Measurements from ENCODE around the gene GPC5.
A peak's percentile ranks its signal among the peaks of the same experiment; 100 is the strongest.
"Not testable (repeated sequence)": the region's sequence is repeated elsewhere in the genome, so short reads cannot be mapped to it uniquely, and the experiment has no call there.

The GPC5 gene

DNA sequence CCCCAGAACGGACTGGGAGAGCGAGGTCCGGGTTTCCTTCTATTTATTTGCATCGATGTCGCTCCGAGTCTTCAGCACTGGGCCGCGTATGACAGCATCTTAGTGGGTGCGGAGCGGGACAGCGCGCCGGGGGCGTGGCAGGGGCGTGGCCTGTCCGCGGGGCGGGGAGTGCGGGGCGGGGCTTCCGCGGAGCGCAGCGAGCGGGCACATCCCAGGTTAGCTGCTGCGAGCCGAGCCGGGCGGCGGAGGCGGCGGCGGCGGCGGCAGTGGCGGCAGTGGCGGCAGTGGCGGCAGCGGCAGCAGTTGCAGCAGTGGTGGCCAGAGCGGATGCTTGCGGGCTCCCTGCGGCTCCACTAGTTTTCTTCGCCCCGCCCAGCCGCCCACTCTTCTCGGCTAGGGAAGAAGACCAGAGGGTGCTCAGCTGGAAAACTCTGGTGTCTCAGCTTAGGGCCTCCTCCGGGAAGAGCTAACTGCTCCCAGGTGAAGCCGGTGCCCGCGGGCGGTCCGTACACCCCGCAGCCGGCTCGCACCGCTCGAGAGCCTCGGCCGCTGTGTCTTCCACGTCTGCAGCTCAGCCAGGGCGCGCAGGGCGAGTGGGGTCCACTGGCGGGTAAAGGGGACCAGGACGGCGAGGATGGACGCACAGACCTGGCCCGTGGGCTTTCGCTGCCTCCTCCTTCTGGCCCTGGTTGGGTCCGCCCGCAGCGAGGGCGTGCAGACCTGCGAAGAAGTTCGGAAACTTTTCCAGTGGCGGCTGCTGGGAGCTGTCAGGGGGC lies at the start of gene GPC5:
GPC5 (plus strand) TSS at position 209 of the 776 bp plus-strand sequence.
- peak; percentile 79 for DNase-seq (ENCODE audit: low spot score)

DNA sequence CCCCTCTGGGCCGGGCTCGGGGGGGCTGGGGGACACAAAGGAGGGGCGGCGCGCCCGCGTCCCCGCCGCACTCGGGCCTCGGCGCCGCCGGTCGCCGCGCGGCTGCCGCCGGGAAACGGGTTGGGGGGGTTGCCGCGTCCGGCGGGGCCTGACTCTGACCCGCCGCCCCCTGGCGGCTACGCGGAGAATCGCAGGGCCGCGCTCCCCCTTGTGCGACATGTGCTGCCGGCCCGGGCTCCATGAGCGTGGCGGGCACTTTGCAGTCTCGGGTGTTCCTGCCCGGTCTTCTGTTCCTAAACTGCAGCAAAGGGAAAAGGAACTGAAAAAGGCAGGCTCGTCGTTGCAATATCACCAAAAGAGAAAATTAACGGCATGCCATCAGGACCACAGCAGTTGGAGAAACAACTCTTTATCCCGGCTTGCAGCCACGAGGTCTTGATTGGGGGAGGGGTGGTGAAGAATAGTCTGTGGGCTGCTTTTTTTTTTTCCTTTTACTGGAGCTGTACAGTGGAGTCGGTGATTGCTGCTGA lies 49.5 kb upstream of the GPC5 start:
- DNase-seq (ENCODE audit: low spot score) = peak; percentile 90

DNA sequence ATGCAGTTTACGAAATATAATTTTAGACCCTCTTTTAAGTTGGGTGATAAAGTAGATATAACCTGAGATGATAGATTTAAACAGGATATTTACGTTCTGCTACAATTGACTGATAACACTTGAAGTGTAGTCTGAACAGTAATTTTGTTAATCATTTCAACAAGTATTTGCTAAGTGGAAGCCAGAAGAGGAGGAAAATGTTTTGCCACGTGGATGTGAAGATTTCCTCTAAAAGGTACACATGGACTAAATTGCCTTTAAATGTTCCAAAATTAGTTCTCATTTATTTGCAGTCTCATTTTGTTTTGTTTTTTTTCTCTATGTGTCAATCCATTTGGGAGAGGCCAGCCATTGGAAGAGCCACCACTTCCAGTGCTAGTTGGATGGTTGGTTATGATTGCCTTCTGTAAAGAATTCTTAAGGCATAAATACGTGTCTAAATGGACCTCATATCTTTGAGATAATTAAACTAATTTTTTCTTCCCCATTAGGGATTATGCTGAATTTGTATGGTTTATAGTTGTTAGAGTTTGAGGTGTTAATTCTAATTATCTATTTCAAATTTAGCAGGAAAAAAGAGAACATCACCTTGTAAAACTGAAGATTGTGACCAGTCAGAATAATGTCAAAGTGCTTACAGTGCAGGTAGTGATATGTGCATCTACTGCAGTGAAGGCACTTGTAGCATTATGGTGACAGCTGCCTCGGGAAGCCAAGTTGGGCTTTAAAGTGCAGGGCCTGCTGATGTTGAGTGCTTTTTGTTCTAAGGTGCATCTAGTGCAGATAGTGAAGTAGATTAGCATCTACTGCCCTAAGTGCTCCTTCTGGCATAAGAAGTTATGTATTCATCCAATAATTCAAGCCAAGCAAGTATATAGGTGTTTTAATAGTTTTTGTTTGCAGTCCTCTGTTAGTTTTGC lies 48.2 kb upstream of the GPC5 start:
- no peak for DNase-seq (ENCODE audit: low spot score)

DNA sequence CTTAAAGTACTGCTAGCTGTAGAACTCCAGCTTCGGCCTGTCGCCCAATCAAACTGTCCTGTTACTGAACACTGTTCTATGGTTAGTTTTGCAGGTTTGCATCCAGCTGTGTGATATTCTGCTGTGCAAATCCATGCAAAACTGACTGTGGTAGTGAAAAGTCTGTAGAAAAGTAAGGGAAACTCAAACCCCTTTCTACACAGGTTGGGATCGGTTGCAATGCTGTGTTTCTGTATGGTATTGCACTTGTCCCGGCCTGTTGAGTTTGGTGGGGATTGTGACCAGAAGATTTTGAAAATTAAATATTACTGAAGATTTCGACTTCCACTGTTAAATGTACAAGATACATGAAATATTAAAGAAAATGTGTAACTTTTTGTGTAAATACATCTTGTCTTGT lies 47.3 kb upstream of the GPC5 start:
- DNase-seq (ENCODE audit: low spot score) = no peak

DNA sequence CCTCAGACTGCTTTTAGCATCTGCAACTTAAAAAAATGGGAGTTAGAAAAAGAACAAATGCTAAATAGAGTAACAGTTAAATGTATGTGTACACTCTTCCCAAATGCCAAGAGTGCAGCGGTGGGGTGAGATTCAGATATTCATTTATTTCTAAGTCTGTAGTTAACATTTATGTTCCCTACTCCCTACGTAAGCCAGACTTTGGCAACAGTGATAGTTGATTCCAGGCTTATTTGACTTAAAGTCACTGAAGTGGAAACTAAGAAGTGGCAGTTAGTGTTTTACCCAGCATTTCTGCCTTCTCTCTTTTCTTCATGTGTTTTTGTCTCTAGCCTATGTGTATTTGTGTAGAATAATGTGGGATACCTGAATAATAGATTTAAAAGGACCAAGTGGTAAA lies 46.4 kb upstream of the GPC5 start:
- DNase-seq (ENCODE audit: low spot score) = no peak

DNA sequence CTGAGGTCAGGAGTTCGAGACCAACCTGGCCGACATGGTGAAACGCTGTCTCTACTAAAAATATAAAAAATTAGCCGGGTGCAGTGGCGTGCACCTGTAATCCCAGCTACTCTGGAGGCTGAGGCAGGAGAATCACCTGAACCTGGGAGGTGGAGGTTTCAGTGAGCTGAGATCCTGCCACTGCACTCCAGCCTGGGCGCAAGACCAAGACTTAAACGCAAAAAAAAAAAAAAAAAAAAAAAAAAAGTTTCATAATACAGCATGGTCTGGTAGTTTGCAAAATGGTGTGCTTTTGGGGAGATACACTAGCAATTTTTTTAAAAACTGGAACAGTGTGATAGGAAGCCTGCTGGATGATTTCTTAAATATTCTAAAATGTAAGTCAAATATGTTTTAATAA lies 45.5 kb upstream of the GPC5 start:
- not testable (repeated sequence) for DNase-seq (ENCODE audit: low spot score)

DNA sequence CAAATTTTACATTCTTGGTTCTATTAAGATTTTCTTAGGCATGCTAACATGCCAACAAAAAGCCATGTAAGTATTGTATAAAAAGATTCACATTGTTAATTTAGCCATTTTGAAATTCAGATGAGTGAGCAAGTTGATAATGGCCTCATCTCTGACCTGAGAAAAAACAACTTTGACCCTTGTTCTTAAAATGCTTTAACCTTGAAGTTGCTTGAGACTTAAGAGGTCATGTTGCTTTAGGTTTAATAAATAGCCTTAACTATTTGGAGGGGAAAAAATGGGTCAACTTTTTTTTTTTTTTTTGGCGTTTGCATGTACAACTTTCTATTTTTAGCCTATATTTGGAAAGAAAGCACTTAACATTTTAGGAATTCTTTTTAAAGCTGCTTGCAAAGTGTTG lies 44.9 kb upstream of the GPC5 start:
- no peak for DNase-seq (ENCODE audit: low spot score)

DNA sequence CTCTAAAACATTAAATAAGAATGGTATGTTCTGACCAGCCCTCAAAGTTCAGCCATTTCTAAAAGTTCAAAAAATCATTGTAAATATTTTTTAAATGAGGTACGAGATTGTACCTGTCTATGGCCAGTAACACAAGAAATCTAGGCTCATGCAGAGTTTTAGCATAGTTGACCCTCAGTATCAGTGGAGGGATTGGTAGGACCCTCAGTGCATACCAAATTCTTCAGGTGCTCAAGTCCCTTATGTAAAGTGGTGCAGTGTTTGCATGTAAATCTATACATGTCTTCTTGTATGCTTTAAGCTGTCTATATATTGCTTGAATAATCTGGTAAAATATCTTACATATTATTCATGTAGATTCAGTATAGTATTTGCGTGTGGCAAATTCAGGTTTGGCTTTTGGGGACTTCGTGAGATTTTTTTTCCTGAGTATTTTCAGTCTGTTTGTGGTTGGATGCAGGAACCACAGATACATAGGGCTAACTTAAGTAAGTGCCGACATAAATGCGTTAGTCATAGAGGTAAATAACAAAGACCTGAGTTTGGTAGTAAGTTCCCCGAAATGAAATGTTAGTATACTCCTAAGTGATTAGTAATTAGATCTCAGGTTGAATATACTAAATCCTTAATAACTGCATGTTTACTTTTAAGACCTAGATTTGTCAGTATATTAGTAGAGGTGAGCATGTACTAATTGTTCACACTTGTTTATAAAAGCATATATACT lies 43.2 kb upstream of the GPC5 start:
- no peak for DNase-seq (ENCODE audit: low spot score)

DNA sequence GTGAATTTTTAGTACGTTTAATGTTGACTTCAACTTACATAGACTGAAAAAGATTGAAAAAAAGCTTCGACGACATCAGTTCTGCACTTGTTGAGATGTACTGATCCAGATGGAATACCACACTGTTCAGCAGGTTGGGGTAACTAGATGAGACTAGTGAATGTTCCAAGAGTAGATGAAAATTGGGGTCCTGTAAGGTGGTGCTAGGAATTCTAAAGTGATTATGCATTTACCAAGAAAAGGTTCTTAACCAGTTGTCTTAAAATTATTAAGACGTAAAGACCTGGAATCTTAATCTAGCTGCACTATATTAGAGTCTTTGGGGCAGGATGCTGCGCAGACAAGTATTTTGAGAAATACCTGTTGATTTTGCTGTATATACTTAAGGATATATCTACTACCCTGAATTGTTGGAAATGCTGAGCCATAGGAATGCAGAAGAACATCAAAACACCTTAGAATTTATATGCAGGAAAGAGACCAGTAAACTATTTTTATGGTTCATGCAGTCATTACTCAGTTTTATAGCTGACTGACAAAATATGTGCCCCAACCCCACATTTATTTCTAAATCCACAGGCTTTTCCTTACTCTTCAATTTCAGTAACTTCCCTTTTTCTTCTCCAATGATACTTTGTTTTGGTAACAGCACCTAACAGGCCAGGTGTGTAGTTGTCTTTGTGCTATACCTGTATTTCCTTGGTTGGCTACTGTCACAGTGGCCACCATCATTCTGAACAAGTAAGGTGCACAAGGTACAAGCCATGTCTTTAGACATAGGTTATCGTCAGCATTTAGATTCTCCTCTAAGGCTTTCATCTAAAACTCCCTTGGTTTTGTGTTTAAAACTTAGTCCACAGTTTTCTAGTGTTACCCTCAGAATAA lies 42.4 kb upstream of the GPC5 start:
- no peak for DNase-seq (ENCODE audit: low spot score)

DNA sequence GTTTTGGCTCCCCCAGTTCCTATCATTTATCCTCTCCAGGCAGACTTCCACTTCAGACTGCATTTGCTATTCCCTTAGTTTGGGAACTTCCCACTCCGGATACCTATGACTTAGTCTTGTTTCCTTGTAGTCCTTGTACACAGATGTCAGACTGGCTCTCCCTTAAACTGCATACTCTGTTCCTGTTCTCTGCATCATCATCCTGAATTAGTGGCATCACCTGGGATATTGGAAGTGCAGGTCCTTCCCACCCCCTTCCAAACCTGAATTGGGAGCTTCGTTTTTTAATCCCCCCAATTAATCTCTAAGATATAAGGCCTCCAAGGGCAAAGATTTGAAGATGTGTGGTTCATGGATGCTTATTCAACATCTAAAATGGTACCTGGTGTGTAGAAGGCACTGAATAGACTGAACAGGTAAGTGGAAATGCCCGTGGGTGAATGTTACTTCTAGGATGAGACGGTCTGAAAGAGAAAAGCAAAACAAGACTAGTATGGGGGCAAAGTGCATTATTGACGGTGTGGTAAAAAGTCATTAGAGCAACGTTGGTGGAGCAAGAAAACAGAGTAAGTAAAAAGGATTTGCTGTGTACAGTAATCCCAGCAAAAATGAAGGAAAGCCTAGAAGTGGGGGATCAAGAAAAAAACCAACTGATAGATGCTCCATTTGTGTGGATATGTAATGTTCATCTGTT lies 41.4 kb upstream of the GPC5 start:
- no peak for DNase-seq (ENCODE audit: low spot score)

DNA sequence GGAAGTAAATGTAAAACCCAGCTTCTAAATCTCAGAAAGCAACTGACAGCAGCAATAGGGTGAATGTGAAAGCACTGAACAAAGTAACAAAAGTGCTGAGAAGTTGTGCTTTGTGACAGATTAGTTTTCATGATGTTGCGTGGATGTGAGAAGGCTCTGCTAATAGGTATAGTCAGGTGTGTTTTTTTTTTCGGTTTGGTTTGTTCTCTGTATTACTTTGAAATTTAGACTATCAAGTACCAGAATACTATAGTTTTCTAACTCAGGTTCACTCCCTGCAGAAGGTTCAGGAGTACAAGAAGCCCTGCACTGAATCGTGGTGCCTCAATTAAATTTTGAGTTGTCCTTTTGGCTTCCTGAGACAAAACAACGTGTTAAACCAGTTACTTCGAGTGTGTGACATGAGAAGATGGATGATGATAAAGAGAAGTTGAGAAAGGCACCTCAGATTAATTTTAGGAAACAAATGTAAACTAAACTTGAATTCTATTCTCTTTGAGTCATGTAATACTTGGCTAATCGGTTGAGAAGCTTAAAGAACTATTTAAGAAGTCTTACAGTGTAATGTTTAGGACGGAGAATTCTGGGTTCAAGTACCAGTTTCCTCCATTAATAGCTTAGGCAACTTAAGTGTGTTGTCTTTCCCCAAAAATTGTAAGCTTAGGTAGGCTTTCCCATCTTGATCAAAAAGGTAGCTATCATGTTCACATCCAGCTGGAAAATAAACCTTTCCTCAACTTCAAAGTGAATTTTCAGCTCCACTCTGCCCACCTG lies 40.6 kb upstream of the GPC5 start:
- no peak for DNase-seq (ENCODE audit: low spot score)

DNA sequence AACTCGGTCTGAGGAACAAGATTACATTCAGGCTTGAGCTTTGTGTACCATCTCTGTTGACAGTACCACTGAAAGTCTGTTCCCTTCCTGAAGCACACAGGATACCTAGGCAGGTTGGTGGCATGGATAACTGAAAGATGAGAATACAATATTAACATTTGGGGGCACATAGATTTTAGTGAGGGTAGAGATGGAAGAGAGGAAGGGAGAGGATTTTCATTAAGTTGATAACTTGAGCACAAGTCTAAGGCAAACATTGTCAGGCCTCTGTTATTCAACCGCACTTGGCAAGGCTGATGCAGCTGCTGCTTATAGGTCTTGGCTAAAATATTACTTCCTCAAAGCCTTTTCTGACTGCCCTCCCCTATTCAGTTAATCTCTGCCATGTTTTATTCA lies 40.0 kb upstream of the GPC5 start:
- DNase-seq (ENCODE audit: low spot score) = no peak

DNA sequence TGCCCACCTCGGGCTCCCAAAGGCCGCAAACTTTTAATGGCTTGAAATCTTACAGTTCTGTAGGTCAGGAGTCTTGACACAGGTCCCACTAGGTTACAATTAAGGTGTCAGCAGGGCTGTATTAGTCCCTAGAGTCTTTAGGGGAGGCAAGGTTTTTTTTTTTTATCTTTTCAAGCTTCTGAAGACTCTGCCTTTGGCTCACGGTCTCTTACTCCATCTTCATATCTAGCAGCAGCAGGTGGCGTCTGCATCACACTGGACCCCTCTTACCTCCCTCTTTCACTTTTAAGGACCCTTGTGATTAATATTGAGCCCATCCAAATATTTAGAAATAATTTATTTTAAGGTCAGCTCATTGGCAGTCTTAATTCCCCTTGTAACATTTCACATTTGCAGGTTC lies 39.3 kb upstream of the GPC5 start:
- no peak for DNase-seq (ENCODE audit: low spot score)

DNA sequence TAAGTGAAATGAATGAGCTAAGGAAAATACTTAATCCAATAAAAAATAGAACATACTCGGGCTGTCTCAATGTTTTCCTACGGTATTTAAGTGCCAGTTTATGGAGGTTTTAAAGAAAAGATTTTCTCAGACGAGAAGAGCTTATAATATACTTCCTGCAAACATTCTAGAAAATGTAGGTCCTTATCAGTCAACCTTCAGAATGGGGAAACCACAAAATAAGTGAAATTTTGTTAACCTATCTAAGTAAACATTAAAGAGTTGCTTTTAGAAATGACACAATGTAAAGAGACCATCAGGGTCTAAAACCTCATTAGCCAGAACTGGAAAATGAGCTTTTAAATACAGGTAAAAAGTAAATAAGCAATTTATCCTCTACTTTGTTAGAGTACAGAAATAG lies 38.8 kb upstream of the GPC5 start:
- DNase-seq (ENCODE audit: low spot score) = no peak

DNA sequence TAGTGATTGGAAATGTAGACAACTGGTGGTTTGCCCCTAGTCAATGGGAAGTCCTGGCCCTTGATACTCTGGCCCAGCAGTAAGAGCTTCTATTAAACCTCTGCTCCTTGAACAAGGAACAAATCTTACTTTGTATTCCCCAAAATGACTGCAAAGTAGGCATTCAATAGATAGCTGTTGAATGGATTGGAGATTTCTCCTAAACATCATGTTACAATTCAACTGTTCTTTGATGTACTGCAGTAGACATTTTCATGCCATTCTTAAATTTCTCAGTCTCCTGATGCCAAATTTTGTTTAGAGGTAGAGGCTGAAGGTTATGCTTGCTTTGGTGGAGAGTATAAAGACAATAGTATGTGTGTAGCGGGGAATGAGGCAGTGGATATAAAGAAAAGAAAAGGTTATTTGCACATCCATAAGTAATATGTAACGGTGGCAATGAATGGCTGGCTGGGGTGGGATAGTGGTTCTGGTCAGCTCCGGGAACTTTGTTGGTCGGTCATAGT lies 38.1 kb upstream of the GPC5 start:
- DNase-seq (ENCODE audit: low spot score) = no peak

DNA sequence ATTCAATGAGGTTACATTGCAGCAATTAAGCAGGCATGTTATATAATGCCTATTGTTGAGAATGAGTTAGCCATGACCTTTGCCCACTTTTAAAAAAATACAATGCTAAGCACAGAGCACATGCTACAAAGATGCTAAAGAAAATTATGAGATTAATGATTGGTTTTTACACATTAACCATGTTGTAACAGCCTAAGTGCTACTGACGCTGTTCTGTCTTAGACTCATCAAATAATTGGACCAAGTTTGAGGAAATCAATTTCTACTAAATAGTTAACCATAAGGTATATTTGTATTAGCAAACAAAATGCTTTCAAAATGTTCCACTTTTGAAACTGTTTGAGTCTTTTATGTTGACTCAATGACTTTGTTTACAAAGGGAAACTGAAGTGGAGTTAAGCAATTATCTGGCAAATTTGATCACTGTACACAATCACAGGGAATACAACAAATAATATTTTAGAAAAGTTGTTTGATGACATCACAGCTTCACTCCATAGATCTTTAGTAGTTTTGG lies 36.6 kb upstream of the GPC5 start:
- DNase-seq (ENCODE audit: low spot score) = no peak

DNA sequence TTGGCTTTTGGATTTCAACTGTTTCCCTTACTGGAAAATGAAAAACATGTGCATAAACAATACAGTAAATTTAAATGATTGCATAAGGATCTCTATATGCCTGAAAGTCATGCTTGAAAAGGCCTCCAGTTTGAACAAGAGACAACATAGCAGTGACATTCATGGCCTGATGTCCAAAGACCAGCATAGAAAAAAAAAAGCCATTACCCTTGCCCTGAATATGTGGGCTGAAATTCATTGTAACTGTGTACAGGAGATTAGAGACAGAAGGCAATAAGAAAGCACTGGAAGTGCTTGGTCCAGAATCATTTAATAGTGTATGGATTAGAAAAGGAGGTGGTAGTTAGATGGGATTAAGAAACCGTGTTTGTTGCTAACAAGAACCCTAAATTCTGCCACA lies 35.5 kb upstream of the GPC5 start:
- no peak for DNase-seq (ENCODE audit: low spot score)

DNA sequence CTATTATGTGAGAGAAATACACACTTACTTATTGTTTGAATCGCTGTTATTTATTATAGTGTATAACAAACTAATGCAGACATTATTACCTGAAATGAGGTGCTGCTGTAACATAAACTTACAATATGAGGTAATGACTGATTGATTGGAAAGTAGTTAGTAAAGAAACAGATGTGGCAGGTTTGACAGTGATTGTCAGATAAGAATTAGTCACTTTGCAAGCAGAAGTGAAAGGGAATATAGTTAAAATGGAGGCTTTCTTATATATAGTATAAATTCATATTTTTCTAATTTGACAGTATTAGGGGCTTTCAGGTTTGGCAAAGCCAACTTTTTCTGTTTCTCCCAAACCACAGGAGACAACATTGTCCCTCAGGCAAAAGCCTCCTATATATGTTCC lies 30.3 kb upstream of the GPC5 start:
- DNase-seq (ENCODE audit: low spot score) = no peak

DNA sequence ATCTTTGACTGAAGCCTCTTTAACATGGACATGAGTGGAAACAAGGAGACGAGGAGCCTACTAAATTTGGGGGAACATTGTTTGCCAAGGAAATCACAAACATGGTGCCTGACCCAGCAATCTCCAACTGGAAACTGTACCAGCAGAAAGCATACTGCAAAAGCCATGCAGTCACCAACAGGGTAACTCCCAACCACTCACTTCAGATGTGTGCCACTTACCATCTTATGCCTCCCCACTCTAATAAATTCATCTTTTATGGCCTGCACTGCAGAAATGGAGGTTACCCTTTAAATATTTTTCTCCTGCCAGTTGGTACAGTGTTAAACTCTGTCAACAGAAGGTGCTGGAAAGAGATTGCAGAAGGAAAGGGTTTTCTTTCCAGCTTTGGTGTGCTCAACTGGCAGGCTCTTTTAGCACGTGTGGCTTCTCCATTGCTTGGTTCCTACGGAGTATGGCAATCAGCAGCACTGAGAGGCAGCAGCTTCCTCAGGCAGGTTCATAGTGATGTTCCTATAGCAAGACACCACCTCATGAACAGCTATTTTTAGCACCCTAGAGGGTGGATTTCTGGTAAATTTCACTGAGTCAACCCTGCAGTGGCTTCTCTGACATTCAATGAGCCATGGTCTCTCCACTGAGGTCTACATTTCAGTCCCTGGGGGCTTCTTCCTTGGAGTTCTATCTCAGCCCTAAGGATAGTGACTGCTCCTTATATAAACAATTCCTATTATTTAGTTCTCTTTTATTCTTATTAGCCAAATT lies 29.6 kb upstream of the GPC5 start:
- peak; percentile 16 for DNase-seq (ENCODE audit: low spot score)

Data from putamen (tissue), 1 donor.